ENCODE results near the gene RNF44.

- TF ChIP-seq POLR2AphosphoS5 (IDR thresholded peaks at IDR 0.05) (no peak), POLR2A (IDR thresholded peaks at IDR 0.05) (no peak)
- TF ChIP-seq, protein P1, sequence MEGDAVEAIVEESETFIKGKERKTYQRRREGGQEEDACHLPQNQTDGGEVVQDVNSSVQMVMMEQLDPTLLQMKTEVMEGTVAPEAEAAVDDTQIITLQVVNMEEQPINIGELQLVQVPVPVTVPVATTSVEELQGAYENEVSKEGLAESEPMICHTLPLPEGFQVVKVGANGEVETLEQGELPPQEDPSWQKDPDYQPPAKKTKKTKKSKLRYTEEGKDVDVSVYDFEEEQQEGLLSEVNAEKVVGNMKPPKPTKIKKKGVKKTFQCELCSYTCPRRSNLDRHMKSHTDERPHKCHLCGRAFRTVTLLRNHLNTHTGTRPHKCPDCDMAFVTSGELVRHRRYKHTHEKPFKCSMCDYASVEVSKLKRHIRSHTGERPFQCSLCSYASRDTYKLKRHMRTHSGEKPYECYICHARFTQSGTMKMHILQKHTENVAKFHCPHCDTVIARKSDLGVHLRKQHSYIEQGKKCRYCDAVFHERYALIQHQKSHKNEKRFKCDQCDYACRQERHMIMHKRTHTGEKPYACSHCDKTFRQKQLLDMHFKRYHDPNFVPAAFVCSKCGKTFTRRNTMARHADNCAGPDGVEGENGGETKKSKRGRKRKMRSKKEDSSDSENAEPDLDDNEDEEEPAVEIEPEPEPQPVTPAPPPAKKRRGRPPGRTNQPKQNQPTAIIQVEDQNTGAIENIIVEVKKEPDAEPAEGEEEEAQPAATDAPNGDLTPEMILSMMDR (IDR thresholded peaks at IDR 0.05): no peak
Measured at GRCh38 chr5:176499273-176499672, 37.9 kb downstream of the RNF44 start.

All from sigmoid colon (tissue), 4 donors.